Measurements from ENCODE around the gene ACBD3. TPM values are rescaled to one million over a fixed set of nuclear protein-coding genes. Genes with fewer than 3 reads are reported as not detected.

The ACBD3 gene
- total RNA-seq, 1 donor from 2014 or later = 31.5 TPM

- intact Hi-C loops (cut with DNase I) = no loop called here
- no peaks in the 10 kb centered on the region for H3K36me3 ChIP-seq
- TF ChIP-seq CTCF (IDR thresholded peaks at IDR 0.05) = no peak
- DNase-seq (ENCODE audit: low spot score in 2 of 2) = no peak
- H3K27ac ChIP-seq = no peak within 1 kb of the TSS
- H3K4me3 ChIP-seq = peak within 1 kb of the TSS; percentile 55 to 65
- H3K9me3 ChIP-seq = no peaks in the 10 kb centered on the region
- H3K4me1 ChIP-seq = no peaks in the 10 kb centered on the region
- no peaks in the 10 kb centered on the region for H3K27me3 ChIP-seq
These were observed 36.7 kb upstream of the ACBD3 start, which contains the start of gene MIXL1 for GRCh38 chr1:226223157-226223785. Gene MIXL1 (plus strand): TSS chr1:226223664. CDS start chr1:226223682, 18 bp downstream.

- H3K36me3 ChIP-seq = no peaks in the 10 kb centered on the region
- H3K27me3 ChIP-seq = no peaks in the 10 kb centered on the region
- no peak for TF ChIP-seq CTCF (IDR thresholded peaks at IDR 0.05)
- DNase-seq (ENCODE audit: low spot score in 2 of 2) = no peak
- intact Hi-C loops (cut with DNase I) = no loop called here
- H3K4me3 ChIP-seq = no peak overlapping the region
- H3K9me3 ChIP-seq = no peaks in the 10 kb centered on the region
- no peaks in the 10 kb centered on the region for H3K4me1 ChIP-seq
- no peak overlapping the region for H3K27ac ChIP-seq
These were observed 36.1 kb upstream of the ACBD3 start for GRCh38 chr1:226222686-226223085.

DNA sequence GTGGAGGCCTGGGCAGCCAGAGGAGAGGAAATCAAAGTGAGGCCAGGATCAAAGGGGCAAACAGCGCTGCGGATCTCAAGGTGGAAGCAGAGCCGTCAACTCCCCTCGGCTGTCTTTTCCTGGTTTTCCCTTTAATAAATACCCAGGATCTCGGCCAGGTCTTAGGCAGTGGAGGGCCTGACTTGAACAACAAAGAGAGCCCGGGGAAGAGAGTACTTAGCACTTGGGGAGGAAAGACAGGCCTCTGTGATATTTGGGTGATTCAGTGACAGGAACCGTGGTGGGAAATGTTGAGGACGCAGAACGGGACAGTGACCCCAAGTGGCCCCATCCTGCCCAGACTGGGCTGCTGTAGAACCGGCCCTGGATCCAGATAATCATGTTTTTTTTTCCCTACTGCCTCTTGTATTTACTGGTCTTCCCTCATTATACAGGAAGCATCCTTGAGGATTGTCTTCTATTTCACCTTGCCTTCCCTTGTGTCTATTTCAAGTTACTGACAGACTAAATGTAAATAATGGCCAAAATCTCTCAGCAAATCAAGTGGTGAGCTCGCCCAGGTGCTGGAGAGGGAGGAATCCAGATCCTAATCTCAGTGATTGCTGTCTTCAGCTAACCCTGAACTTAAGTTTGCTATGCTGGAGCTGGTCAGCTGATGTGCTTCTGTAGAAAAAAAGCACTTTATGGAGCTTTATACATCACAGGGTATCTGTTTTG, 34.1 kb upstream of the ACBD3 start:
- no peaks in the 10 kb centered on the region for H3K9me3 ChIP-seq
- H3K36me3 ChIP-seq = no peaks in the 10 kb centered on the region
- H3K27ac ChIP-seq = no peak overlapping the region
- H3K27me3 ChIP-seq = no peaks in the 10 kb centered on the region
- no peak for DNase-seq (ENCODE audit: low spot score in 2 of 2)
- no peaks in the 10 kb centered on the region for H3K4me1 ChIP-seq
- no peak for TF ChIP-seq CTCF (IDR thresholded peaks at IDR 0.05)
- intact Hi-C loops (cut with DNase I) = no loop called here
- H3K4me3 ChIP-seq = no peak overlapping the region

- no peak for DNase-seq (ENCODE audit: low spot score in 2 of 2)
- no peak overlapping the region for H3K4me3 ChIP-seq
These were observed 30.7 kb upstream of the ACBD3 start for GRCh38 chr1:226217273-226217672.

DNA sequence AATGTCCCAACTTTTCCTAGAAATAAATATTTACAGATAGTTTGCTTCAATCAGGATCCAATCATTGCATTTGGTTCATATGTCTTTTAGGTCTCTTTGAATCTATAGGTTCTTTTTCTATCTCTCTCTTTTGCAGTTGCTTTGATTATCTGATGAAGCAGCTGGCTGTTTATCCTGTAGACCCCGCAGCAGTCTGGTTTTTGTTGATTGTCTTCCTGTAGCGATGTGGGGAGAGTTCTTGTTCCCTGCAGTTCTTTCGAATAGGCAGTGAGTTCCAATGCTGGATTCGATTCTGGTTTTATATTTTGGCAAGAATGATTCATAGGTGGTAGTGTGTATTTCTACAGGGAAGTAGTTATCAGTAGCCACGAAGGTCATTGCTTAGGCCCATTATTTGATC, 29.5 kb upstream of the ACBD3 start:
- intact Hi-C loops (cut with DNase I) = no loop called here
- no peaks in the 10 kb centered on the region for H3K27me3 ChIP-seq
- H3K4me1 ChIP-seq = no peaks in the 10 kb centered on the region
- no peak overlapping the region for H3K27ac ChIP-seq
- no peak for DNase-seq (ENCODE audit: low spot score in 2 of 2)
- H3K4me3 ChIP-seq = no peak overlapping the region
- H3K9me3 ChIP-seq = no peaks in the 10 kb centered on the region
- no peaks in the 10 kb centered on the region for H3K36me3 ChIP-seq
- no peak for TF ChIP-seq CTCF (IDR thresholded peaks at IDR 0.05)

More at GRCh38 chr1:226217273-226217672, 30.7 kb upstream of the ACBD3 start:
- intact Hi-C loops (cut with DNase I) = no loop called here
- H3K36me3 ChIP-seq = no peaks in the 10 kb centered on the region
- H3K27ac ChIP-seq = no peak overlapping the region
- TF ChIP-seq CTCF (IDR thresholded peaks at IDR 0.05) = no peak
- no peaks in the 10 kb centered on the region for H3K9me3 ChIP-seq
- no peaks in the 10 kb centered on the region for H3K27me3 ChIP-seq
- H3K4me1 ChIP-seq = no peaks in the 10 kb centered on the region

All from ascending aorta (tissue), 2 donors.